Adrenal gland (tissue), 5 donors: ENCODE data around the gene STK25.

Experiments
- POLR2A ChIP-seq, 2 donors: fragments of 450-650 bp; IDR thresholded peaks; one replicate each; pipeline ENCODE4 v1.6.1; 2017; ENCODE audit warnings: antibody characterized with exemption in 2 of 2, mild to moderate bottlenecking in 2 of 2, moderate library complexity in 1 of 2
- TF ChIP-seq, protein P1 (sequence below), 6 experiments: fragments of 450-650 bp in 4 of 6; fragments of 200-600 bp in 2 of 6; sonication (generic) in 1 of 6; IDR thresholded peaks; 1 replicate in 5 of 6; 2 replicates in 1 of 6; pipeline versions ENCODE4 v1.5.1 to v1.8.0; 2016 to 2021; ENCODE audit warnings: antibody characterized with exemption in 6 of 6, mild to moderate bottlenecking in 2 of 6, moderate library complexity in 1 of 6
- donor health status: DM: no; HTN: no; CAD: no.

DNA sequence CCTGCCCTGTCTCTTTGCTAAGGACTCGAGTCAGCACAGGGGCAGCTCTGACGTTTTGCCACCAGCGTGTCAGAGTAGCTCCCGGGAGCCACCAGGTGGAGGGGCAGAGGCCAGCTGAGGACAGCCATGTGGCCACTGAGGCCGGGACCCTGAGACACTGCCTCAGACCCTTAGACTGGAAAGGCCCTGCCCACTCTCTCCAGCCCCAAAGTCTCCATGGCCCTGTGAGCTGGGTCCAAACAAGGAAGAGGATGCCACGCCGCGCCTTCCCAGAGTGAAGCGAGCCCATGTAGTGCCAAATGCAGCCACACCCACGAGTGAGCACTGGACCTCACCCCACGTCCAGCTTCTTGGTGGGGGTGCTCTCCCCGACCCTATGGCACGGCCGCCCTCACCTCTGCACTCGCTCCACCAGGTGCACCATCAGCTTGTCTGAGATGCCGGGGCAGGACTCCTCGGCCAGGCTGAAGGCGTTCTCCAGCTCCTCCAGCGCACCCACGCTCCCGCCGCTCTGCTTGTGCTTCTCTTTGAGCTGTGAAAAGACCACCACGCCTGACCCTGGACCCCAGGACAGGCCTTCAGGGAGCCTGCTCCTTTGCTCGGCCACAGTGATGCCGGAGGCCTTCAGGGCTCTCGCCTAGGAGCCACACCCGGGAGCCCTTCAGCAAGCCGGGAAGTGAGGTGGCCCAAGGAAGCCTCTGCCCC is 12.2 kb downstream of the STK25 start:
- TF ChIP-seq, protein P1, sequence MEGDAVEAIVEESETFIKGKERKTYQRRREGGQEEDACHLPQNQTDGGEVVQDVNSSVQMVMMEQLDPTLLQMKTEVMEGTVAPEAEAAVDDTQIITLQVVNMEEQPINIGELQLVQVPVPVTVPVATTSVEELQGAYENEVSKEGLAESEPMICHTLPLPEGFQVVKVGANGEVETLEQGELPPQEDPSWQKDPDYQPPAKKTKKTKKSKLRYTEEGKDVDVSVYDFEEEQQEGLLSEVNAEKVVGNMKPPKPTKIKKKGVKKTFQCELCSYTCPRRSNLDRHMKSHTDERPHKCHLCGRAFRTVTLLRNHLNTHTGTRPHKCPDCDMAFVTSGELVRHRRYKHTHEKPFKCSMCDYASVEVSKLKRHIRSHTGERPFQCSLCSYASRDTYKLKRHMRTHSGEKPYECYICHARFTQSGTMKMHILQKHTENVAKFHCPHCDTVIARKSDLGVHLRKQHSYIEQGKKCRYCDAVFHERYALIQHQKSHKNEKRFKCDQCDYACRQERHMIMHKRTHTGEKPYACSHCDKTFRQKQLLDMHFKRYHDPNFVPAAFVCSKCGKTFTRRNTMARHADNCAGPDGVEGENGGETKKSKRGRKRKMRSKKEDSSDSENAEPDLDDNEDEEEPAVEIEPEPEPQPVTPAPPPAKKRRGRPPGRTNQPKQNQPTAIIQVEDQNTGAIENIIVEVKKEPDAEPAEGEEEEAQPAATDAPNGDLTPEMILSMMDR (IDR thresholded peaks at IDR 0.05), result no peak
- TF ChIP-seq POLR2A (IDR thresholded peaks at IDR 0.05), result no peak
